HL-60 (cell line): ENCODE data around the gene PCNP.

Experiments used
- CTCF ChIP-seq: IDR thresholded peaks from one replicate; pipeline ENCODE4 v1.5.1; 2011; ENCODE audit warnings: low read length, control low read depth, inconsistent platforms; ENCODE audit not compliant: insufficient read depth
- POLR2AphosphoS5 ChIP-seq: IDR thresholded peaks from 2 replicates; pipeline ENCODE4 v1.6.1; 2012; ENCODE audit warnings: low read depth

DNA sequence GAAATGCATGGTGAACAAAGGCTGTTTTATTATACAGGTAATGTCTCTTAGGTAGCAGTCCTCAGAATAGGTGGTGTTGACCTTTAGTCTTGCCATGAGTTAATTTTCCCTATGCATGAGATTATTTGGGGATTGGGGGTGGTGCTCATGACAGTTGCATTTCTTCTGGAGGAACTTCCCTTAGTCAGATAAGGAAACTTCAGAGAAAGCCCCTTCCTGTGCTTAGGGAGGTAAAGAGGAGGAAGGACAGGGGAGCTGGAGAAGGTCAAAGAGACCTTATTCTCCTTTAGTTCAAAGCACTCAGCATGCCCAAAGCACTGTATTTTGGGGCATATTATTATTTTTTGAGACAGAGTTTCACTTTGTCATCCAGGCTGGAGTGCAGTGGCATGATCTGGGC, 55.2 kb downstream of the PCNP start:
- no peak for TF ChIP-seq POLR2AphosphoS5
- no peak for TF ChIP-seq CTCF
